ENCODE results near the gene CCDC59.
"Not testable (repeated sequence)": the region's sequence is repeated elsewhere in the genome, so short reads cannot be mapped to it uniquely, and the experiment has no call there.

The CCDC59 gene, protein sequence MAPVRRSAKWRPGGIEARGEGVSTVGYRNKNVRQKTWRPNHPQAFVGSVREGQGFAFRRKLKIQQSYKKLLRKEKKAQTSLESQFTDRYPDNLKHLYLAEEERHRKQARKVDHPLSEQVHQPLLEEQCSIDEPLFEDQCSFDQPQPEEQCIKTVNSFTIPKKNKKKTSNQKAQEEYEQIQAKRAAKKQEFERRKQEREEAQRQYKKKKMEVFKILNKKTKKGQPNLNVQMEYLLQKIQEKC

DNA sequence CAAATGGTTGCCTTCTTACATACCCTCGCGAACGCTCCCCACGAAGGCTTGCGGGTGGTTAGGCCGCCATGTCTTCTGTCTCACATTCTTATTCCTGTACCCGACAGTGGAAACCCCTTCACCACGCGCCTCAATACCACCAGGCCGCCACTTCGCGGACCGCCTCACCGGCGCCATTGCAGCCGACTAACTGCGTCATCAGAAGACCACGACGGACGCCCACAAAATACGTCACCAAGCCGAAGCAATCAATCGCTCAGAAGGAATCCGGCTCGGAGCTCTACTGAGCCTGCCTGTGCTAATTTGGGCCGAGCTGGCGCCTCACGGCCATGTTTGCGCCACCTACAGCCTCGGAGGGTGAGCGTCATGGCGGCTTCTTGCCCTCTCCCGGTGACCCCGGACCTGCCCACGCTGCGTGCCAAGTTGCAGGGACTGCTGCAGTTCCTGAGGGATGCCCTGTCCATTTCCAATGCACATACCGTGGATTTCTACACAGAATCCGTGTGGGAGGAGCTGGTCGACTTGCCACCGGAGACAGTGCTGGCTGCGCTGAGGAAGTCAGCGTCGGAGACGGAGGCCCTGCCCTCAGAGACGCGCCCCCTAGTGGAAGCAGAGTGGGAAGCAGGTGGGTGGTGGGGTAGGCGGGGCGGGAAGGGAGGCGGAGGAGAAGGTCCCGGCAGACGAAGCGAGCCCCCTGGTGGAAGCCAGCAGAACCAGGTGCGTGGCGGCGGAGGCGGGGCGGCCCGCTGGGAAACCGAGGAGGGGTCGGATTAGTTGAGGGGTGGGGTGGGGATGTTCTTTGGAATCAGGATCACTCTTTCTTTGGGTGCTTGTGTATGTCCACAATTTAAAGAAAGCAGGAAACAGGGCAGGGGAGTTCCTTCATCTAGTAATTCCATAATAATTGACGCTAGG, at the start of gene CCDC59, which contains the start of gene METTL25:
CCDC59 (minus strand) TSS at position 188 of the 915 bp plus-strand sequence; CDS start at position 177, 11 bp downstream.
METTL25 (plus strand) TSS at position 330 of the 915 bp plus-strand sequence; CDS start at position 367, 37 bp downstream.
- ATAC-seq, result peak; percentile 92 to 95

DNA sequence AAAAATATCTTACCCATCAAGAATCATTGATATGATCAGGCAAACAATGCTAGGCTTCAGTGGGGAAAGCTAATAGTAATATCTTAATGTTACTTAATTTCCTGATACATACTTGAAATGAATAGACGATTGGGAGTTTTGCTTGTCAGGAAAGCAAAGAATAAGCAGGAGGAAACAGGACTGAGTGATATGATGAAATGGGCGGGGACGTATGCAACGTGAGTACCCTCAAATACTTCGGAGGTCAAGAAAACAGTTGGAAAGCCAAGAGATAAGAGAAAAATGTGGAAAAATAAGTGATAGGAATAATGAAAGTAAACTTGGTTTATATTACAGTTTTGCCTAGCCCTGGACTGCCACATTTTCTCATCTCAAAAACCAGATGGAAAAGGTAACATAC, 49.3 kb upstream of the CCDC59 start:
- no peak for ATAC-seq

DNA sequence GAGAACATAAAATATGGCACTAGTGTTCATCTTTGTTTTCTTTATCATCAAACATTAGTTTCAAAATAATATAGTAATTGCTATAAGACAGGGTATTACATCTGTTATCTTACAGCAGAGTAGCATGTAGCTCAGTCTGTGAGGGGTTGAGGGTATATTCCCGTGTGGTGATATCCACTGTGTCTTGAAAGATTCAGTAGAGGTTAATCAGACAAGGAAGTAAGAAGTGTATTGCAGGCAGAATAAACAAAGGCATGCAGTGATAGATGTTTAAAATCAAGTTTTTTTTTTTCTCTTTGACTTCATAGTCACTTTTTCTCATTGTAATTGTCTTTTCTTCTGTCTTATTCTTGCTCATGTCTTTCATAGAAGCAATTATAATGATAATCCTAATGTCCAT, 48.5 kb upstream of the CCDC59 start:
- ATAC-seq, result no peak

DNA sequence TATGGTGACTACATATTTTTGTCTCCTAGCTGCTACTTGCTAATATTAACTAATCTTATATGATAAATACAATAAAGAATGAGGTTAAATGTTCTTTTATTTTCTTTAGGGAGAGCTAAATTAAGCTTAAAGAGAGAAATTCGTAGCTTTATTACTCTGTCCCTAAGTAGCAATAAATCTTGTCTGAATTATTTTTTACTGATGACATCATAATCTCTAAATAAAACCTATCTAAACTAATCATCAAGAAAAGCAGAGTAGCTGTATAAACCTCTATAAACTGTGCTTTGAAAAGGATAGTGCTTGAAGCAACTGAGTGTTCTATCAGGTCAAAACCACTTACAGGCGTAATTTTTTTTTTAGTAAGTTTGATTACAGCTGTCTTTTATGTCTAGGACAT, 42.6 kb upstream of the CCDC59 start:
- ATAC-seq, result no peak

DNA sequence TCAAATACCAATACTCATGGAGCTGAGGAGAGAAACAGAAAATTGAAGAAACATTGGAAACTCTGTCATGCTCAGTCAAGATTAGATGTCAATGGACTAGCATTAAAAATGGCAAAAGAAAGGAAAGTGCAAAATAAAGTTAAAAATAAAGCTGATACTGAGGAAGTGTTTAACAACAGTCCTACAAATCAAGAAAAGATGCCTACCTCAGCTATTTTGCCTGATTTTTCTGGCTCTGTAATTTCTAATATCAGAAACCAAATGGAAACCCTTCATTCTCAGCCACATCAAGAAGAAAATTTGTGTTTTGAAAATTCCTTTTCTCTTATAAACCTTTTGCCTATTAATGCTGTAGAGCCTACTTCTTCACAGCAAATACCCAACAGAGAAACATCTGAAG, 40.7 kb upstream of the CCDC59 start:
- no peak for ATAC-seq

DNA sequence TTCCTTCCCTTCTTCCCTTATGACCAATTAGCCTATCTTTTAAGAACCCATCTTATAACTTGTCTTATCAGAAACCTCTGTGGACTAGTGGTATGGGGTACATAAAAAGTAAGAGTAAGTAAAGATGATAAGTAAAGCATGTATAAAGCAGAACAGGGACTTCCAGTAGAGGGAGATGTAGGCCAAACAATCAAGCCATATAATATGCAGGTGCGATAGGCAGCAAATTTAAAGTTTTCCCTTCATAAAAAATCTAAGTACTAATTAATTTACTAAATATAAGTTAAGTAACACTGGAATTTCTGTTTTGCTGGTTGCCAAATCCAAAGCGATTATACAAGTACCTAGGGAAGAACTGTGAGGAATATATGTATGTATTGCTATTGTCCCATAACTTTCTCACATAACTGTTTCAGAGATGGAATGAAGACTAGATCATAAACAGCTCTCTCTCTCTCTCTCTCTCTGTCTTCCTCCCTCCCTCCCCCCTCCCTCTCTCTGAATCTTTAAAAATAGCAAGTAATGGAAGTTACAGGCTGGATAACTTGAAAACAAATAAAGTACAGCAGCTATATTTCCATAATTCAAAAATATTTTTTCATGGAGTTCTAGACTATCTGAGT, 25.9 kb upstream of the CCDC59 start:
- no peak for ATAC-seq

DNA sequence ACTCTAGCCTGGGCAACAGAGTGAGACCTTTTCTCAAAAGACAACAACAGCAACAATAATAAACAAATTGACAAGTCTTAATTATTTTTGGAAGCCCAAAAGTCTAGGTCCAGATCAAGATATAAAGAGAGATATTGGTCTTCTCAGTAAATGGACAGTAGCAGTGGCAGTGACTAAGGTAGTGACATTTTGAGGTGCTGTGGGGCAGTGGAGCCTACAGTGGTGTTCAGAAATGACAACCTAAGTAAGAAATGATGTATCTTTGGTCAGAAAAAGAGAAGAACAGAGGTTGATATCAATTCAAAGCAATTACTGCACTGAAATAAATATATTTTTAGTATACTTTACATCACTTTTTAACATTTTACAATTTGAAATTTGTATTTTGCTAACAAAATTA, 20.8 kb upstream of the CCDC59 start:
- no peak for ATAC-seq

DNA sequence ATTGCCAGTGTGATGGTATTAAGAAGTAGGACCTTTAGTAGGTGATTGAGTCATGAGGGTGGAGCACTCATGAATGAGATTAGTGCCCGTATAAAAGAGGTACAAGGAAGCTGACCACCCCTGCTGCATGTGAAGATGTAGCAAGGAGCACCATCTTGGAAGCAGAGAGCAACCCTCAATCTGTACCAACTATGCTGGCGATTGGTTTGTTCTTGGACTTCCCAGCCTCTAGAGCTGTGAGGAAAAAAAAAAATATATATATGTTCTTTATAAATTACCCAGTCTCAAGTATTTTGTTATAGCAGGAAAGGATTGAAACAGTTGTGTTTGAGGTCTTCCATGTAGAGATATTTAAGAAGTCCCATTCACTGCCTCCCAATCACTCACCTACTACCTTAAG, 17.0 kb upstream of the CCDC59 start:
- ATAC-seq, result no peak

DNA sequence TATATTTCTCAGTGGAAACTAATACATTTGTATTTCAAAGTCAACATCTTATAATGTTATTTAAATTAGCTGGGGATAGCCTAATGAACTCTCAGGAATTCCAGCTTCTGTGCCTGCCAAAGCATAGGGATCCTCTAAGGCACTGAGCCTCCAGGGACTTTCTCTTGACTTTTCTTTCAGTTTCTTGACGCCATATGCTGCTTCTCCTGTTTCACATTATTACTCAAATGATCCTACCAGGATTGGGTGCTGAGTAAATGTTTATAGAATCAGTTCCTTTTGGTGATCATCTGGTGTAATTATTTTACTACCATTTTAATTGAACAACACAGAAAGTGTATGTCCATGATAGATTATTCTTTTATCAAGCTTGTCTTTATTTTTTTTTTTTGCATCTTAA, 8.0 kb upstream of the CCDC59 start:
- no peak for ATAC-seq

DNA sequence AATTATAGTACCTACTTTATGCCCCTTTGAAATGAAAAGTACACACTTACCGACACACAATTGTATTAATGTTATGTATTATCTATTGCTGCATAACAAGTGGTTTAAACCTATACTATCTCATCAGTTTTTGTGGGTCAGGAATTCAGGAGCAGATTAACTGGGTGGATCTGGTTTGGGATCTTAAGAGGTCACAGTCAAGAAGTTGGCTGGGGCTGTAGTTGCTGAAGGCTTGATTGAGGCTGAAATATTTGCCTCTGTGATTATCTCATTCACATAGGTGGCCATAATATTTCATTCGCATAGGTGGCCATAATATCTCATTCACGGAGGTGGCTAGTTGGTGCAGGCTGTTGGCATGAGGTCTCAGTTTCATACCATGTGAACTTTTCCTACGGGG, 5.8 kb upstream of the CCDC59 start:
- no peak for ATAC-seq

DNA sequence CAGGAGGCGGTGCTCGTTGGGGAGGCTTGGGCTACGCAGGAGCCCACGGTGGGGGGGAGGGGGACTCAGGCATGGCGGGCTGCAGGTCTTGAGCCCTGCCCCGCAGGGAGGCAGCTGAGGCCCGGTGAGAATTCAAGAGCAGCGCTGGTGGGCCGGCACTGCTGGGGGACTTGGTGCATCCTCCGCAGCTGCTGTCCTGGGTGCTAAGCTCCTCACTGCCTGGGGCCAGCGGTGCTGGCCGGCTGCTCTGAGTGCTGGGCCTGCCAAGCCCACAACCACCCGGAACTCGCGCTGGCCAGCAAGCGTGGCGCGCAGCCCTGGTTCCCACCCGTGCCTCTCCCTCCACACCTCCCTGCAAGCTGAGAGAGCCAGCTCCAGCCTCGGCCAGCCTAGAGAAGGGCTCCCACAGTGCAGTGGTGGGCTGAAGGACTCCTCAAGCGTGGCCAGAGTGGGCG, 3.3 kb upstream of the CCDC59 start:
- ATAC-seq, result no peak

DNA sequence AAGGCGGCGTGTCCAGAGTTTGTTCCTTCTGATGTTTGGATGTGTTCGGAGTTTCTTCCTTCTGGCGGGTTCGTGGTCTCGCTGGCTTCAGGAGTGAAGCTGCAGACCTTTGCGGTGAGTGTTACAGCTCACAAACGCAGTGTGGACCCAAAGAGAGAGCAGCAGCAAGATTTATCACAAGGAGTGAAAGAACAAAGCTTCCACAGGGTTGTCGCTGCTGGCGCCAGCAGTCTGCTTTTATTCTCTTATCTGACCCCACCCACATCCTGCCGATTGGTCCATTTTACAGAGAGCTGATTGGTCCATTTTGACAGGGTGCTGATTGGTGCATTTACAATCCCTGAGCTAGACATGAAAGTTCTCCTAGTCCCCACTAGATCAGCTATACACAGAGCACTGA, 2.6 kb upstream of the CCDC59 start:
- ATAC-seq, result not testable (repeated sequence)

DNA sequence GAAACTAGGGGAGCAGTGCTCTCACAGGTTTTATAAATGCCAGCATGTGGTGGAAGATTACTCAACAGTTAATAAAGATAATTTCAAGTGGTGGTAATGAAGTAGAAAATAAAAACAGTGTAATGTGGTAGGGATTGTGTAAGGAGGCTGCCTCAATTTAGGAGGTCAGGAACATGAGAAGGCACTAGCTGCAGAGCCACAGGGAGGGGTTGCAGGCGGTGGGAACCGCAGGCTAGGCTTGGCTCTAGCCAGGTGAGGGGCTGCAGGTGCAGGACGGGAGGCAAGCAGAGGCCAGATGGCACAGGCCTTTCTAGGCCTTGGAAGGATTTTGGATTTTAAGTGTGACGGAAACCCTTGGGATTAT, 910 bp upstream of the CCDC59 start:
- ATAC-seq, result no peak

DNA sequence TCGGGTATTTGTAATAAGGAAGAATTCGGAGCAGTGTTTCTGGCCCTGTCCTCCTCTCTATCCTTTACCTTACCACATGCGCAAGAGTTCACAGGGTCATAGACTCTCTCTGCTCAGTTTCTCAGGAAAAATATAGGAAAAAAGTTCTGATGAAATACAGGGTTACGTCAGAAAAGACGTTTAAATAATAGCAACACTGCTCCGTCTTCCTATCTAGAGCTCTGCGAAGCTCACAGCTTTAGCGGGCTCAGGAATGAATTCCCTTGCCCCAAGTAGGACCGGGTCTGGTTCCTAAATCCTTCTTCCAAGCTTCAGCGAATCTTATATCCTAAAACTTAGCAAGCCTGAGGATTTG, 365 bp downstream of the CCDC59 start:
- ATAC-seq, result no peak

DNA sequence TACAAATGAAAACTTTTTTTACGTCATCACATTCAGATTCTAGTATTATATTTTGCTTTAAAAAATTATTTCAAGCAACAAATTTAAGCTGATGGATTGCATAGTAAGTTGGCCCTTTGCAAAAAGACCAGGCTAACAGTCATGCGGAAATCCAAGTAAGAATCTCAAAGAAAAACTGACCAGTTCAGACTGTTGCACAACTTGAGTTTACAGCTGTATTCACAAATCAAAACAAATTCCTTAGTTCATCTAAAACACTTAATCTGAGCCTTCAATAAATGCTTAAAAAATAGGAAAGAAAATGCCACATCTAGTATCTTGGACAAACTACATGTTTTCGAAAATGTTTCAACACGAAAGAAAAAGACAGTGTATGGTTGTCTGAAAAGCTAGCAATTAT, 847 bp downstream of the CCDC59 start:
- no peak for ATAC-seq

DNA sequence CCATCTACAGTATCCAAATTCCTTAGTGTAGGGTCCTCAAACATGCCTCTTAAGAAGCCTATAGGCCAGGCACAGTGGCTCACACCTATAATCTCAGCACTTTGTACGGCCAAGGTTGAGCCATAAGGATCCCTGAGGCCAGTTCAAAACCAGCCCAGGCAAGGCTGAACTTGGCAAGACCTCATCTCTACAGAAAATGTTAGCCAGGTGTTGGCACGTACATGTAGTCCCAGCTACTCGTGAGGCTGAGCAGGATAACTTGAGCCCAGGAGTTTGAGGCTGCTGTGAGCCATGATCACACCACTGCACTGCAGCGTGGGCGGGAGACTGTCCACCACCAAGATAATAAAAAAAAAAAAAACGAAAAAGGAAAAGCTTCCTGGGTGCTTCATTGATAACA, 6.8 kb downstream of the CCDC59 start:
- ATAC-seq, result no peak

DNA sequence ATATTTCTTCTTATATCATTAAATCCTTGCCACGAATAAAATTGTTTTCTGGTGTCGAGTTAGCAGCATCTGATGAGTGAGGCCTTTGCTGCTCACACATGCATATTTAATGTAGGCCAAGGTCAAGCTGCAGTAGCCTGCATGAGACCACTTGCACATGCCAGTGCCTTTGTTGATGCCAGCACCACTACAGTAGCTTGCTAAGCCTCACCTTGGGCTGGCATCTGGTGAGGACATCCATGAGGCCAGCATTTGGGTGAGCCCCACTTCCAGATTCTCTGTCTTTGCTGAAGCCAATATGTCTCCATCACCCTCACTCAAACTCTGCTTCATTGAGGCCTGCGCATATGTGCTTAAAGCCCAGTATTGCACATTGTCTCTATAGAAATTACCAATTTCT, 8.0 kb downstream of the CCDC59 start:
- no peak for ATAC-seq

DNA sequence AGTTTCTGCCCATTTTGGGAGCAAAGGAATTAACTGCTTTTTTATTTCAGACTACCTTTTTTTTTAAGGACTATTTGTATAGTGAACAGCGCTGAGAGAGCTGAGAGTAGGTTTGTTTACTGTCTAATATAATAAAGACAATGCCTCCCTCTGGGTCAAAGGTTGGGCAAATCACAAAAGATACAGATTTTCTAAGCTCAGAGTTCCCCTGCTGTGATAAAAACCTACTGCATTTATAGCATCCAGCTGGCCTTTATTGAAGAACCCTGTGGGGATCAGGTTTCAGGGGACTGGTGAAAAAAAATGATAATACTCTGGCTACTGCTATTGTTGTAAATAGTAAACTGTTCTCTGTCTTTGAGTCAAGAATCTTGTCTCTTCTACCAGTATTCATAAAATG, 28.7 kb downstream of the CCDC59 start:
- ATAC-seq, result no peak

DNA sequence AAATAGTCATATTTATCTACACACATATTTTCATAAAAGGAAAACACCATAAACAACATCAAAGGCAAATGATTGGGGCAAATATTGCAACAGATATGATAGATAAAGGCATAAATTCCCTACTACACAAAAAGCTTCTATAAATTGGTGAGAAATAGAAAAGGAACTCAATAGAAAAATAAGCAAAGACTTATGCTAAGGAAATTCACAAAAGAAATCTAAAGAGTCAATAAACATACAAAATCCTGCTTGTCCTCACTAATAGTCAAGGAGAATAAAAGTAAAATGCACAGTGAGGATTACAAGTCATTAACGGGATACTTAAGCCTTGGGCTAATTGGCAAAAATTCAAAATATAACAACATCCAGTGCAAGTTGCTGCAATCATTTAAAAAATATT, 30.3 kb downstream of the CCDC59 start:
- no peak for ATAC-seq

DNA sequence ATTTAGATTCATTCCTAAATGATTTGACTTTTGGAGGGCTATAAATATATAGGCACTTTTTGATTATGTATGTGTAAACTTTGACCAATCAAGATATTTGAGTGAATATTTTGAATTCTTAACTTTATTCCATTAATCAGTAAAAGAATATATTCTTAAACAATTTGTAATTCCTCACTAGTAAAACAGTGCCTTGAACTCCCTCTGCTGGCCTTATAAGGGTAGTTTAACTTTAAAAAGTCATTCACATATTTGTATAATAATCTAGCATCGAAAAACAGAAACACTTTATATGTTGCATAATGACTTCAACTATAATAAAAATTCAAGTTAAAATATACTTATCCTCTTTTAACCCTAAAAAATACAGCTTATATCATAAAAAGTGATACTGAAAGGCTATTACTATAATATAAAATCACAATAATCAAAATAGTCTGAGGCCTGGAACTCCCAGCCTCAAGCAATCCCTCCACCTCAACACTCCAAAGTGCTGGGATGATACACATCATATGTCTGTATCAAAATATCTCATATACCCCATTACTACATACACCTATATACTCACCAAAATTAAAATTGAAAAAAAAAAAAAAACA, 31.2 kb downstream of the CCDC59 start:
- no peak for ATAC-seq

DNA sequence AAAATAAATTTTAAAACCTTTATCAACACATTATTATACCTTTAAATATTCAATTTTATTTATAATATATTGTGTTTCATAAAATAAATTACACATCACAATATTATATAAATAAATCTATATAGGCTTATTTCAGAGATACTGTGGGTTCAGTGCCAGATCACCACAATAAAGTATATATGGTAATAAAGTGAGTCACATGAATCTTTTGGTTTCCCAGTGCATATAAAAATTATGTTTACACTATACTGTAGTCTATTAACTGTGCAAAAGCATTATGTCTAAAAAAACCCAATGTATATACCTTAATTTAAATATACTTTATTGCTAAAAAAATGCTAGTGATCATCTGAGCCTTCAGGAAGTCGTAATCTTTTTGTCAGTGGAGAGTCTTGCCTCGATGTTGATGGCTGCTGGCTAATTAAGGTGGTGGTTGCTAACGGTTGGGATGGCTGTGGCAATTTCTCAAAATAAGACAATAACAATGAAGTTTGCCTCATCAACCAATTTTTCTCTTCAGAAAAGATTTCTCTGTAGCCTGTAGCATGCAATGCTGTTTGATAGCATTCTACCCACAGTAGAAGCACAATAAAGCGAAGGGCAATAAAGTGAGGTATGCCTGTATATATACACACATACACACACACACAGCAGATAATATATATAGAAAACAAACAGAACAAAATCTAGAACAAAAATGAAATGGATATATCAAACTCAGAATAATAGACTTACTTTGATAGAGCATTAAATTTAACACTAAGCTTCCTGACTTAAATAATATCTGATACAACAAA, 32.4 kb downstream of the CCDC59 start:
- no peak for ATAC-seq

DNA sequence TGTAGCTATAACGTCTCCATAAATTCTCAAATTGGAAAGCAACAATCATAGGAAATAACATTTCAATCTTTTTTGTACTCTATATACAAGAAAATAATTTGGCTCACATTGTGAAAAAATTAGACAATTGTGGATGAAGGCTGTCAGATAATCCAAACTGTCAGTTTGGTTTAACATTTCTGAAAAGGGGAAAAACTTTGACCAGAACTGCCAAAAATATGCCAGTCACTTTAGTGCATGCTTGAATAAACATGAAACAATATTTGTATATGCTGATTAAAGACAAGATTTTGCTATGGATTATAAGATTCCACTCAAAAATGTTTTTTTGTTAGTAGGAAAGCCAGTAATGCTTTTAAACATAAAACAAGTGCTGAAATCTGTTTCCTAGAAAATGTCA, 38.9 kb downstream of the CCDC59 start:
- ATAC-seq, result no peak

Data from activated CD4-positive, CD25-positive, alpha-beta regulatory T cell treated with anti-CD3 and anti-CD28 coated beads, Interleukin-2, amount 50 U/mL, for 24 hours (primary cell).